Testis (tissue), 3 donors: ENCODE measurements around the gene FAM81A. TPM values are rescaled to one million over a fixed set of nuclear protein-coding genes. Genes with fewer than 3 reads are reported as not detected.

Source experiments
- DNase-seq: peaks from one replicate; pipeline ENCODE4 v3.0.0-alpha.2; 2019
- H3K27ac ChIP-seq, 2 donors: fragments of 200-600 bp; sonication (generic); one replicate each; pipeline ENCODE4 v1.5.1; 2019
- H3K27me3 ChIP-seq: fragments of 200-600 bp; sonication (generic); one replicate; pipeline ENCODE4 v1.5.1; 2019
- H3K36me3 ChIP-seq: fragments of 200-600 bp; sonication (generic); one replicate; pipeline ENCODE4 v1.5.1; 2017; ENCODE audit warnings: low read depth; ENCODE audit errors: missing control alignments
- H3K4me1 ChIP-seq: fragments of 200-600 bp; sonication (generic); one replicate; pipeline ENCODE4 v1.5.1; 2019
- H3K4me3 ChIP-seq, 2 donors: fragments of 200-600 bp; sonication (generic); one replicate each; pipeline ENCODE4 v1.5.1; 2017 to 2019
- H3K9me3 ChIP-seq: fragments of 200-600 bp; sonication (generic); one replicate; pipeline ENCODE4 v1.5.1; 2017
- CTCF ChIP-seq, 3 experiments: fragments of 450-650 bp in 2 of 3; fragments of 200-600 bp in 1 of 3; sonication (generic) in 1 of 3; IDR thresholded peaks; one replicate each; pipeline ENCODE4 v1.5.1; 2016 to 2019; ENCODE audit warnings: antibody characterized with exemption in 3 of 3, mild to moderate bottlenecking in 2 of 3, moderate library complexity in 1 of 3
- POLR2A ChIP-seq: fragments of 450-650 bp; IDR thresholded peaks from one replicate; pipeline ENCODE4 v1.6.1; 2017; ENCODE audit warnings: antibody characterized with exemption, mild to moderate bottlenecking, moderate library complexity
- WGBS, 2 donors: methylation state at CpG; one replicate each; pipeline ENCODE4 v1.1.5; 2018; 5-methylcytosine and 5-hydroxymethylcytosine counted together
- intact Hi-C: fragments of 100-400 bp; cut with DNase I; formaldehyde crosslinking; loops from one replicate; pipeline ENCODE4 v1.15.1; 2023; ENCODE audit warnings: low total_unique reads
- polyA plus RNA-seq: library from polyadenylated mRNA; stranded (reverse); fragments of 350-450 nt; fragmentation: Illumina TruSeq; extraction: RNeasy Lipid Tissue Mini Kit (QIAGEN cat#74804); gene quantifications from one replicate; pipeline ENCODE4 v1.2.3, GENCODE V29; 2014; ENCODE audit warnings: low read depth, low replicate concordance; ENCODE audit not compliant: insufficient read depth
- total RNA-seq, 2 donors: library from RNA; depleted of rRNA; stranded (reverse); fragments of >200 nt; gene quantifications; one replicate each; pipeline ENCODE4 v1.2.3, GENCODE V29; 2016

Gene FAM81A
- total and polyA plus RNA-seq, 3 donors from 2014 or later: 4.4 to 5.6 (median 5.1) TPM

- H3K27me3 ChIP-seq: no peaks in the 10 kb centered on the region
- H3K36me3 ChIP-seq: no peaks in the 10 kb centered on the region
- TF ChIP-seq CTCF (IDR thresholded peaks at IDR 0.05) (no peak), POLR2A (no peak)
- no peaks in the 10 kb centered on the region for H3K9me3 ChIP-seq
- no peak for DNase-seq
- H3K4me1 ChIP-seq: no peaks in the 10 kb centered on the region
- no peak overlapping the region for H3K4me3 ChIP-seq
- 55 to 67% methylated on average over 5 of the region's 5 CpGs for WGBS, 2 donors
- H3K27ac ChIP-seq: no peak overlapping the region
- intact Hi-C loops: loop anchor here (10.0 kb wide), 1 partner anchor 506 kb away; the partner anchor contains the start of gene RNF111
These were observed 53.1 kb downstream of the FAM81A start for GRCh38 chr15:59491062-59491461.

DNA sequence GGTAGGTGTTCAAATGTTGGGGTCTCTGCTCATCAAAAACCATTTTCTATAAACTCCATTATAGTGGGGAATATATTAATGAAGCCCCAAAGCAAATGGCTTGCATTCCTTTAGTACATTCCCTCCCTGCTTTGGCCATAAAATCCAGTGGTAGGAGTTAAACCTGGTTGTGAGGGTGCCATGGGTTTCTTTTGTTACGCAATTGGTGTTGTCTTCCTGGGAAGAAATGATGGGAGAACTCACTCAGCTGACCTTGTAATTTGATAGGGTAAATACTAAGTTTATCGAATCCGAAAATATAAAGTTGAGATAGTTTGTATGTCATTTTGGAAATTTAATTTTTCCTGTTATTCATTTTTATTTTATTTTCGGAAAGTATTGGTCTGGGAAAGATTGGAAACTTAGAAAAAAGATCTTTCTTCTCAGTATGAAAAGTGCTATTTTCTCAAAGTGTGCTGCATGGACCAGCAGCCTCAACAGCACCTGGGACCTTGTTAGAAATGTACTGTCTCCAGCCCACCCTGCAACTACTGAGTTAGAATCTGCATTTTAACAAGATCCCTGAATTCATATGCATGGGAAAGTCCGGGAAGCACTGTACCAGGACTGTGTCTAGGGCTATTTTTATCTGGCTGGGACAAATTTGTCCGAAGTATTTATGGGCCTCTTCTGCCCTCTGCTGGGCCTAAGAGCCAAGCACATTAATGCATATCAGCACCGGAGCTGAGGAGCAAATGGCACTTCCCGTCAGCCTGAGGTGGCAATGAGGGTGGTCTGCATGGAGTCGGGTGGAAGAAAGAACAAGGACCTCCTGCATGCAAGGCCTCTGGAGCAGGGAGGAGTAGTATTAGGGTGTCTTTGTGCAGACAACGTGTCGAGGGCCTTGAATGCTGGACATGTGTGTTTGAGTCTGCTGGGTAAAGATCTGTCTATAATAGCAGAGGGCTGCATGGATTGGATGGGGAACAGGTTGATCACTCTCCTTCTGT lies 54.7 kb downstream of the FAM81A start:
- Histone ChIP-seq H3K4me3 (no peak overlapping the region), H3K4me1 (no peaks in the 10 kb centered on the region), H3K9me3 (no peaks in the 10 kb centered on the region), H3K27ac (no peak overlapping the region), H3K27me3 (no peaks in the 10 kb centered on the region), H3K36me3 (no peaks in the 10 kb centered on the region)
- WGBS, 2 donors: 35 to 40% methylated on average over 11 of the region's 11 CpGs
- intact Hi-C loops: loop anchor here (10.0 kb wide), 1 partner anchor 508 kb away; the partner anchor contains the start of gene RNF111
- DNase-seq: peak; percentile 71
- no peak for TF ChIP-seq POLR2A
- TF ChIP-seq CTCF (IDR thresholded peaks at IDR 0.05): peak; percentile 60 to 80 (median 73)

GRCh38 chr15:59501597-59501996 lies 63.6 kb downstream of the FAM81A start:
- intact Hi-C loops: no loop called here
- Histone ChIP-seq H3K36me3 (no peaks in the 10 kb centered on the region), H3K27me3 (no peaks in the 10 kb centered on the region), H3K4me1 (no peaks in the 10 kb centered on the region), H3K4me3 (no peak overlapping the region), H3K9me3 (no peaks in the 10 kb centered on the region), H3K27ac (no peak overlapping the region)
- no peak for TF ChIP-seq POLR2A
- TF ChIP-seq CTCF (IDR thresholded peaks at IDR 0.05): peak in 2 of 3 experiments; percentile 18 to 37
- 60 to 61% methylated on average over 5 of the region's 5 CpGs for WGBS, 2 donors
- peak; percentile 39 for DNase-seq

GRCh38 chr15:59515190-59515589 lies 77.2 kb downstream of the FAM81A start:
- H3K27ac ChIP-seq: no peak overlapping the region
- no peak for DNase-seq
- intact Hi-C loops: no loop called here
- H3K36me3 ChIP-seq: no peaks in the 10 kb centered on the region
- no peaks in the 10 kb centered on the region for H3K4me1 ChIP-seq
- H3K9me3 ChIP-seq: no peaks in the 10 kb centered on the region
- TF ChIP-seq CTCF (IDR thresholded peaks at IDR 0.05): no peak
- TF ChIP-seq POLR2A: no peak
- H3K27me3 ChIP-seq: no peaks in the 10 kb centered on the region
- 95 to 97% methylated on average over 2 of the region's 2 CpGs for WGBS, 2 donors
- no peak overlapping the region for H3K4me3 ChIP-seq
